ENCODE measurements around the gene SDCCAG8.

The SDCCAG8 gene

DNA sequence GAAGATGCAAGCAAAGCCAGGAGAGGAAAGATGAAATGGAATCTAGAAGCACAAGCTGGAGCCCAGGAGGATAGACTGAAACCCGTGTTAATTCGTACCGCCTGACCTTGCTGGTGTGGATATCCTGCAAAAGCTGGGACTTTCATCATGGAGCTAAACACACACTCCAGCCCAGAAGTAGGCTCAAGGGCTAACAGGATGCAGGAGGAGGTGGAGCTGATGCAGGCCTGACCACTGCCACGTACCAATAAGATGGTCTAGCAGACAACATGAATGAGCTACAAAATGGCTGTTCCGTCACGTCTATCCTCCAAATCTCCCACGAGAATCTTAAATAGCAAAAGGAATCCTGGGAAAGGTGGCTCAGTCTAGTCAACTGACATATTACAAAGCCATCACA is 270.3 kb downstream of the SDCCAG8 start:
- in situ Hi-C loops (cut with MboI; ENCODE audit: low sequenced_read_pairs): no loop called here

DNA sequence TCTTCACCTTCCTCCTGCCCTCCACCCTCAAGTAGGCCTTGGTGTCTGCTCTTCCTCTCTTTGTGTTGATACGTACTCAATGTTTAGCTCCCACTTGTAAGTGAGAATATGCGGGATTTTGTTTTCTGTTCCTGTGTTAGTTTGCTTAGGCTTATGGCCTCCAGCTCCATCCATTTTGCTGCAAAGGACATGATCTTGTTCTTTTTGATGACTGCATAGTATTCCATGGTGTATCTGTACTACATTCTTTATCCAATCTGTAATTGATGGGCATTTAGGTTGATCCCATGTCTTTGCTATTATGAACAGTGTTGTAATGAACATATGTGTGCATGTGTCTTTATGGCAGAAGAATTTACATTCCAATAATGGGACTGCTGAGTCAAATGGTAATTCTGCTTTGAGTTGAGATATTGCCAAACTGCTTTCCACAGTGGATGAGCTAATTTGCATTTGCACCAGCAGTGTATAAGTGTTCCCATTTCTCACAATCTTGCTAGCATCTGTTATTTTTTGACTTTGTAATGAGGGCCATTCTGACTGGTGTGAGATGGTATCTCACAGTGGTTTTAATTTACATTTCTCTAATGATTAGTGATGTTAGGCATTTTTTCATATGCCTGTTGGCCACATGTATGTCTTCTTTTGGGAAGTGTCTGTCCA is 272.7 kb downstream of the SDCCAG8 start:
- in situ Hi-C loops (cut with MboI; ENCODE audit: low sequenced_read_pairs): no loop called here

DNA sequence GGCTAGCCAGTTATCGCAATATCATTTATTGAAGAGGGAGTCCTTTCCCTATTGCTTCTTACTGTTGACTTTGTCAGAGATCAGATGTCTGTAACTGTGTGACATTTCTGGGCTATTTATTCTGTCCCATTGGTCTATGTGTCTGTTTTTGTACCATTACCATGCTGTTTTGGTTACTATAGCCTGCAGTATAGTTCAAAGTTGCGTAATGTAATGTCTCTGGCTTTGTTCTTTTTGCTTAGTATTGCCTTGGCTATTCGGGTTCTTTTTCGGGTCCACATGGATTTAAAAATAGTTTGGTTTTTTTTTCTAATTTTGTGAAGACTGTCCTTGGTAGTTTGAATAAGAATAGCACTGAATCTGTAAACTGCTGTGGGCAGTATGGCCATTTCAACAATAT is 273.7 kb downstream of the SDCCAG8 start:
- in situ Hi-C loops (cut with MboI; ENCODE audit: low sequenced_read_pairs): no loop called here

DNA sequence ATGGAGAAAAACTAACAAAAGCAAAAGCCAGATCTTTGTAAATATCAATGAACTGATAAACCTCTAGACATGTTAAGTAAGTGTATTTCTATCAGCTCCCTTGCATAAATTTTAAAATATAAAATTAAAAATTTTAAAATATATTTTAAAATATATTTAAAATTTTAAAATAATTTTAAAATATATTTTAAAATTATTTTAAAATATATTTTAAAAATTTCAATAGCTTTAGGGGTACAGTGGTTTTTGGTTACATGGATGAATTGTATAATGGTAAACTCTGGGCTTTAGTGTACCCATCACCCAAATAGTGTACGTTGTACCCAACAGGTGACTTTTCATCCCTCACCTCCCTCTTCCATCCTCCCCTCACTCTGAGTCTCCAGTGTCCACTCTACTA is 279.2 kb downstream of the SDCCAG8 start:
- in situ Hi-C loops (cut with MboI; ENCODE audit: low sequenced_read_pairs): no loop called here

DNA sequence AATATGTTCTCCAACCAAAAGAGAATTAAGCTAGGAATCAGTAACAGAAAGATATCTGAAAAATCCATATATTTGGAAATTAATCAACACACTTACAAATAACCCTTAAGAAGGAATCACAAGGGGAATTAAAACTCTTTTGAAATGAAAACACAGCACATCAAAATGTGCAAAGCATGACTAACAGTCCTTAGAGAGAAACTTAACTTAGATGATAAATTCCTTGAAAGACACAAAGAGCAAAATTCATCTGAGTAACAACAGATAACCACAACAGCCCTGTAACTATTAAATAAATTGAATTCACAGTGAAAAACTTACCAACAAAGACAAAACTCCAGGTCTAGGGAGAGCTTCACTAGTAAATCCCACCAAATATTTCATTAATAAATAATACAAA is 283.8 kb downstream of the SDCCAG8 start:
- in situ Hi-C loops (cut with MboI; ENCODE audit: low sequenced_read_pairs): no loop called here

DNA sequence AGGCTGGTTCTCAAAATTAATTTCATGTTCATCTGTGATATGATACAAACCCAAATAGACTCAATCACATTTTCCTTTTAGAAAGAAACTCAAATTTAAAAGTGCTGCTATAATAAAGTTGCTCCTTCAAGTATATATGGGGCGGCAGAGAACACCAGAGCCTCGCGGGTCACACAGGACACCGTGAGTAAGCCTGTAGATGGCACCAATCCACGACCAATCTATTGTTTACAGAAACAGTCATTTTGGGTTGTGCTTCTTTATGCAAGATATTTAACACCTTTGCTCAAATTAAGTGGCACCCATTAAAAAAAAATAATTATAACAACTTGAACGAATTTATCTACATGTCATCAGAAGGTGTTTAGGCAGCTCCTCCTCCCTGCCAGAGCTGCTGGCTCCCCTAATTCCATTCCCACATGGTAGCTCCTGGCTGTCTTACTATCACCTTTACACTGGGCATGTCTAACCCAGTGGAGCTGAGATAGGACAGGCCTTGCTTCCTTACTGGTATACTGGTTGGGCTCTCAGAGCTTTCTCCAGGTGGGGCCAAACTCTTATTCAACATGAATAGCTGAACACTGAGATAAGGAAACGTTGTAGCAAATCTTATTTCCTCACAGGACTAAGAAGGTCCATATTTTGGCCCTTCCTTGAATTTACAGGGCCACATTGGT is 287.0 kb downstream of the SDCCAG8 start:
- in situ Hi-C loops (cut with MboI; ENCODE audit: low sequenced_read_pairs): no loop called here

DNA sequence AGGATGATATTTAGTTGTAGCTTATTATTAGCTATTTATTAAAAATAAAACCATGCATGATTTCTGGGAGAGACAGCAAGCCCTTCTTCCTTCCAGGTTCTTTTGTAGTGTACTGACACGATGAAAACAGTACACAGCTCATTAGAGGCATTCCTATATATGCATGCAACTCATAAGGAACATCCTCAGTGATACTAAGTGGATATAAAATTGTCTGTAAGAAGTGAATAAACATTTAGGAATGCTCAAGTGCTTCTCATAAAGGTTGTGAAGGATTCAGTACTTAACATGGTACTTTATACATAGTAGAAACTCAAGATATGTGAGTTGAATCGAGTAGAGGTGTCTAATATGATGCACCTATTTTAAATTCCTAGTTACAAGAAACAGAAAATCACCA is 287.7 kb downstream of the SDCCAG8 start:
- in situ Hi-C loops (cut with MboI; ENCODE audit: low sequenced_read_pairs): no loop called here

DNA sequence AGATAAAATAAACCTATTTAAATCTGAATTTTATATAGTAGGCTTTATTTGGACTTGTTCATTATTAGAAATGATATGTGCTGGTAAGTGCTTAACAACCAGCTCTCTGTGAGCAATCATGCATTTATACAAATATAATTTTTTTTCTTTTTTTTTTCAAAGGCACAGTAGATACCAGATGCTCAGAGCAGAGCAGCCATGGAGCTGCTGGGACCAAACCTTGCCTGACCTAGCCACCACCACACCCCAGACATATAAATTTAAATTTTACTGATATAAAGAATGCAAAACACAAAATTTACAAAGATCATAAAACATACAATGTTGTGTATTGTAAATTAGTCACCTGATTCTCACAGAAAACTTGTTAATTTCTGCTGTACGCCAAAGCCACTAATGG is 290.6 kb downstream of the SDCCAG8 start:
- in situ Hi-C loops (cut with MboI; ENCODE audit: low sequenced_read_pairs): no loop called here

DNA sequence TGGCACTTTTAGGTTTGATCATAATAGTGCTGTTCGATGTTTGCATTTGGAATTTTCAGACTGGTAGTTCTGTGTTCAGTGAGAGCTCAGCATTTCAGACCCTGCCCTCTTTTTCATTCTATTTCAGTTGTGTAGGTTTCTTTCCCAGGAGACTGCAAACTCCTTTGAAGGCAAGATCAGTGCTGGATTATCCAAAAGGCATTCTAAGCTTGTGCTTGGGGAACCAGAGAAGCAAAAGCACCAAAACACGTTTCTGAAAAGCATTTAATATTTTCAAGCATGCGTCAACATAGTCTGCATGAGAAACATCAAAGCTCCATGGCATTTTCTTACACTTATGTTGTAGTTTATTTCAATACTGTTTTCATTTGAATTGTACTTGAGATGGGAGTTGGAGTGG is 292.1 kb downstream of the SDCCAG8 start:
- in situ Hi-C loops (cut with MboI; ENCODE audit: low sequenced_read_pairs): no loop called here

DNA sequence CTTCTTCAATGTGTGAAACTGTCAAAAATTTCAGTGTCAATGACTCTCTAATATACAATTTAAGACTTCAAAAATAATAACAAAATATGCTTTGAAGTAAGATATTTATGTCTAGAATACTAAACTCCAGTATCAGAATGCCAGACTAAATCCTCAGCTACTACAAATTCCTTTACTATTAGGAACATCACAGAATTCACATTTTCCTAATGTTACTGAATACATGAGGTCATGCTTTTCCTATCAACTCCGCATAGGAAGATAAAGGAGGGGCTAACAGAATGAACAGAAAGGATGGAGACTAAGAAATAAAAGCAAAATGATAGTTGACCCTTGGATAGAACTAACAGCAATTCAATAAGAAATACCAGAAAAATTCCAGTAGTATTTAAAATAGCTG is 292.7 kb downstream of the SDCCAG8 start:
- in situ Hi-C loops (cut with MboI; ENCODE audit: low sequenced_read_pairs): no loop called here

DNA sequence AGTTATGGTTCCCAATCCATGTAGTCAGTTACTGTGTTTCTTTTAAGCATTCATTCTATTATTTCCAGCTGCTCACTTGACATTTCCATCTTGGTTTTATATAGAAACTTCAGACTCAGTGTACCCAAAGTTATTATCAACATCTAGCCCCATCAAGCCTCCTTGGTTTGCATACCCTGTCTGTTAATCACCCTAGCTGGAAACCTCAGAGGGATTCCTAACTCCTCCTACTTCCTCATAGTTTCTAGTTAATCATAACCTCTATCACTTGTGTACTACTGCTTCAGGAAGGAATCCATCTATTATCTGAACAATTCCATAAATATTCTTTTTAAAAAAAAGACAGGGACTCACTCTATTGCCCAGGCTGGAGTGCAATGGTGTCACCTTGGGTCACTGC is 293.3 kb downstream of the SDCCAG8 start:
- in situ Hi-C loops (cut with MboI; ENCODE audit: low sequenced_read_pairs): no loop called here
